RWPE1 (cell line): ENCODE measurements around the gene GRIA1.

Experiments used
- CTCF ChIA-PET: fragments of 350-600 bp; sonication (Branson Sonifier 250); formaldehyde crosslinking; extraction: SDS; loops from one replicate; lab custom pipeline; 2021; lab: Yijun Ruan, JAX
- POLR2A ChIA-PET: fragments of 400-600 bp; formaldehyde crosslinking; extraction: SDS; loops from one replicate; lab custom pipeline; 2020; ENCODE audit warnings: antibody characterized with exemption; ENCODE audit not compliant: low non-redundant PET; lab: Yijun Ruan, JAX
- DNase-seq: peaks from one replicate; pipeline ENCODE4 v3.0.0; 2012; ENCODE audit warnings: low spot score
- H3K27ac ChIP-seq: fragments of 450-650 bp; 2 replicates; pipeline ENCODE4 v1.5.1; 2017
- TF ChIP-seq, protein P1 (sequence below): fragments of 450-650 bp; conservative IDR thresholded peaks from 2 replicates; pipeline ENCODE4 v1.5.1; 2017; ENCODE audit warnings: low read depth, mild to moderate bottlenecking

Gene GRIA1

DNA sequence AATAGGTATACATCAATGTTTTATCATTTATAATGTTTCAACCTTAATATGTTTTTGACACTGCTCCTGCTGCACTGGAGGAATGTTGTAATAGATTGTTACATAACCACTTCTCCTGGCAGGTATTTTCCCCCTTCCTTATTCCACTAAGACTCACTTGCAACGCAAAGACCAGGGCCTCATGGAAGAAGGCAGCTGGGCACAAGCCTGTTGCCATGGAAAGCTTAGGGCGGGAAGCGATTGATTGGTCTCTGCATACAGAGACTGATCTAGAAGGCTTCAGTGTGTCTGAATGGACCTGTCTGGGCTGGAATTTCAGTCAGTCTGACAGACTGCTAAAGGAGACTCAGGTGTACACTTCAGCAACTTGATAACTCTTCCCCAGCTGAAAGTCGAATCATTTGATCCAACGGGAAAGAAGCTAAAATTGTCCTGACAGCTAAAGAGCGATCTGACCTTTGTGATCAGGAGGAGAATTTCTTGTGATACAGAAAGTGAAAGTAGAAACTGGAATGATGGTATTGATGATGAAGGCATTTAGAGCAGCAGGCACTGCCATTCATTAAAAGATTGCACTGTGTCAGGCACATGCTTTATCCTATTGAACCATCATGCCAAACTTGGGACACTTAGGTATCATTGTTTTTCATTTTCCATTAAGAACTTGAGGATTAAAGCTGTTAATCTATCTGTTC is 65.1 kb downstream of the GRIA1 start:
- ChIA-PET CTCF (no interaction called here), POLR2A (no interaction called here)
- no peak overlapping the region for H3K27ac ChIP-seq
- DNase-seq: no peak
- TF ChIP-seq, protein P1, sequence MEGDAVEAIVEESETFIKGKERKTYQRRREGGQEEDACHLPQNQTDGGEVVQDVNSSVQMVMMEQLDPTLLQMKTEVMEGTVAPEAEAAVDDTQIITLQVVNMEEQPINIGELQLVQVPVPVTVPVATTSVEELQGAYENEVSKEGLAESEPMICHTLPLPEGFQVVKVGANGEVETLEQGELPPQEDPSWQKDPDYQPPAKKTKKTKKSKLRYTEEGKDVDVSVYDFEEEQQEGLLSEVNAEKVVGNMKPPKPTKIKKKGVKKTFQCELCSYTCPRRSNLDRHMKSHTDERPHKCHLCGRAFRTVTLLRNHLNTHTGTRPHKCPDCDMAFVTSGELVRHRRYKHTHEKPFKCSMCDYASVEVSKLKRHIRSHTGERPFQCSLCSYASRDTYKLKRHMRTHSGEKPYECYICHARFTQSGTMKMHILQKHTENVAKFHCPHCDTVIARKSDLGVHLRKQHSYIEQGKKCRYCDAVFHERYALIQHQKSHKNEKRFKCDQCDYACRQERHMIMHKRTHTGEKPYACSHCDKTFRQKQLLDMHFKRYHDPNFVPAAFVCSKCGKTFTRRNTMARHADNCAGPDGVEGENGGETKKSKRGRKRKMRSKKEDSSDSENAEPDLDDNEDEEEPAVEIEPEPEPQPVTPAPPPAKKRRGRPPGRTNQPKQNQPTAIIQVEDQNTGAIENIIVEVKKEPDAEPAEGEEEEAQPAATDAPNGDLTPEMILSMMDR: no peak

DNA sequence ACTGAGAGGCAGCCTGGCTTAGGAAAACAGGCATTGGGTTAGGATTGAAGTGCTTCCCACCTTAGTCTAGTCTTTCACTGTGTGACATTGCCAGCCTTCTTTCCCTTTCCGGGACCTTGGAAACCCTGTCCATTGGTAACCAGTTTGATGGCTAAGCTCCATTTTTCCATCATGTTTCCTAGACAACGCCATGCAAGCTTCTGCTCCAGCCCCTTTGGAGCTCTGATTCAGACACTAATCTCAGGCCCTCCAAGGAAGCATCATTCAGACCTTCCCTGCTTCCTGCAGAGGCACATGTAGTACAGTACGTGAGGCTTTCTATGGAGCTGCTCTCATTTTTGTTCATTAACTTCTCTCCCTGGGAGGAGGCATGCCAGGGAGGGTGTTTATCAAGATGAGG is 68.5 kb downstream of the GRIA1 start:
- no peak overlapping the region for H3K27ac ChIP-seq
- TF ChIP-seq, protein P1: no peak
- ChIA-PET CTCF (interaction anchor here (0.7 kb wide), 1 partner anchor 105 kb away, joined by 3 read pairs; no protein-coding TSS in a partner anchor), POLR2A (no interaction called here)
- DNase-seq: no peak

DNA sequence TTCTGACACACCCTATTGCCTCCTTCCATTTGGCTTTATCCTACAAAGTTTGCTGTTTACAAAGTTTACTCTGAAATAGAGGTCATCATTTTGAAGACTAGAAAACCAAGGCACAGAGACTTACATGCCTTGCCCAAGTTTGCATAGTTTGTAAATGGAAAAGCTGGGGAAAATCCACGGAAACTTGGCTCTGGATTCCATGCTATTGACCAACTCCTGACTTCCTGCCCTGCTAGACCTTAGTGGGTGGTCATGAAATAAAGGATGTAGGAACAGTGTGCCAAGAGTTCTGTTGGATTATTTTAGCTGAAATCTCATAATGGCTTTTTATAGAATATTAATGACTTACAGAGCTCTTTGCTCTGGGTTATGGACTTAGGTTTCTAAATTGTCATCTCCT is 69.5 kb downstream of the GRIA1 start:
- no peak for DNase-seq
- ChIA-PET CTCF (no interaction called here), POLR2A (no interaction called here)
- H3K27ac ChIP-seq: no peak overlapping the region
- TF ChIP-seq, protein P1: no peak

DNA sequence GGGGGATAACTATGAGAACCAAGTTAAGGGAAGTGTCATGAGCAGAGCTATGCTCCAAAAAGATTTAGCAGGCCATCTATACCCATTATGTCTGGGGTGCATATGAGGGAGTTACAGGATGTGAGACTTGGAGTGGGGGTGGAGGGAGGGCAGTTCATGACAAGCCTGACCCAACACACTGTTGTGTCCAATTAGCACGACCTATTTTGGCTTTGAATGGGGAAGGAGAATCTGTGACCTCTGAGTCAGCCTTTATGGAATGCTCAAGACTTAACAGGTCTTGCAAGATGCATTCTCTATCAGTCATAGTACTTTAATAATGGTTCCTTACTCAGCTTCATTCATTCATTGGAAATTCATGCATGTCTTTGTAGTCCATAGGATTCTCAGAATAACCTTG is 71.7 kb downstream of the GRIA1 start:
- POLR2A ChIA-PET: no interaction called here
- TF ChIP-seq, protein P1: no peak
- no peak overlapping the region for H3K27ac ChIP-seq
- CTCF ChIA-PET: no interaction called here
- peak; percentile 88 for DNase-seq

DNA sequence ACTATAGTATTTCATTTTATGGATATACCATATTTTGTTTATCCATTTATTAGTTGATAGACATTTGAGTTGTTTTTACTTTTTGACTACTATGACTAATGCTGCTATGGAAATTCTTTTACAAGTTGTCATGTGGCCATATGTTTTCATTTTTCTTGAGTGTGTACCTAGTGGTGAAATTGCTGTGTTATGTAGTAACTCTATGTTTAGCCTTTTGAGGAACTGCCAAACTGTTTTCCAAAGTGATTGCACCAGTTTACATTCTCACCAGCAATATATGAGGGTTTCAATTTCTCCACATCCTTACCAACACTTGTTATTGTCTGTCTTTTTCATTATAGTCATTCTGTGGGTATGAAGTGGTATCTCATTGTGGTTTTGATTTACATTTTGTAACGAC is 75.4 kb downstream of the GRIA1 start:
- H3K27ac ChIP-seq: no peak overlapping the region
- ChIA-PET POLR2A (no interaction called here), CTCF (interaction anchor here (0.6 to 0.8 kb wide), 2 partner anchors 16 to 182 kb away, joined by 3 to 5 read pairs; no protein-coding TSS in a partner anchor)
- DNase-seq: peak; percentile 31
- TF ChIP-seq, protein P1: no peak

DNA sequence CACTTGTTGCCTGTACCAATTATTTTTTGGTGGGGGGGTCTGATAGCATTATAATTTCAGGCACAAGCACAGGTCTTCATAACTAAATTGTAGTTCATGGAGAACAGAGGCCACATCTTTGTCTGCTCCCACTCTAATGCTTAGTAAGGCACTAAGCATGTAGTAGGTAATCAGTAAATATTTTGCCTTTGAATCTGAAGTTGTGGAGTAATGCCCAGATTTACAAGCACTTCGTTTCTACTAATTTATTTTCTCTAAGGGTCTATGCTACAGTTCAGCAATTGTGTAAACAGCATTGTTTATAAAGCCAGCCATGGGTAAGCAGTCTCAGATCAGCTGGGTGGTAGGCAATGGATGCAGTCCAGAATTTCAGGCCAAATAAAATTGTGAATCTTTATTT is 78.6 kb downstream of the GRIA1 start:
- ChIA-PET CTCF (no interaction called here), POLR2A (no interaction called here)
- no peak for DNase-seq
- TF ChIP-seq, protein P1: no peak
- no peak overlapping the region for H3K27ac ChIP-seq
